Esophagus muscularis mucosa (tissue), 4 donors: ENCODE results near the gene THADA.

Experiments used
- CTCF ChIP-seq, 3 experiments: fragments of 200-600 bp in 2 of 3; fragments of 450-650 bp in 1 of 3; sonication (generic) in 2 of 3; IDR thresholded peaks; one replicate each; pipeline ENCODE4 v1.5.1; 2017 to 2019; ENCODE audit warnings: antibody characterized with exemption in 3 of 3, mild to moderate bottlenecking in 2 of 3, moderate library complexity in 1 of 3
- EP300 ChIP-seq: sonication (generic); formaldehyde crosslinking; IDR thresholded peaks from one replicate; pipeline ENCODE4 v1.6.1; 2017; ENCODE audit warnings: antibody characterized with exemption
- POLR2A ChIP-seq: fragments of 450-650 bp; IDR thresholded peaks from one replicate; pipeline ENCODE4 v1.6.1; 2017; ENCODE audit warnings: antibody characterized with exemption, moderate library complexity, mild to moderate bottlenecking, low read depth

- TF ChIP-seq CTCF (IDR thresholded peaks at IDR 0.05) (no peak), POLR2A (no peak), EP300 (no peak)
Observed at GRCh38 chr2:43331422-43331821, 264.4 kb downstream of the THADA start.
